ENCODE measurements around the gene ATAT1.
A peak's percentile ranks its signal among the peaks of the same experiment; 100 is the strongest.

Gene ATAT1

GRCh38 chr6:30626484-30627366 is at the start of gene ATAT1:
Gene ATAT1 (plus strand): TSS chr6:30626874.
- DNase-seq (ENCODE audit: low read depth) = peak; percentile 77

- no peak for DNase-seq (ENCODE audit: low read depth)
Measured at GRCh38 chr6:30578051-30578450, 48.6 kb upstream of the ATAT1 start.

DNA sequence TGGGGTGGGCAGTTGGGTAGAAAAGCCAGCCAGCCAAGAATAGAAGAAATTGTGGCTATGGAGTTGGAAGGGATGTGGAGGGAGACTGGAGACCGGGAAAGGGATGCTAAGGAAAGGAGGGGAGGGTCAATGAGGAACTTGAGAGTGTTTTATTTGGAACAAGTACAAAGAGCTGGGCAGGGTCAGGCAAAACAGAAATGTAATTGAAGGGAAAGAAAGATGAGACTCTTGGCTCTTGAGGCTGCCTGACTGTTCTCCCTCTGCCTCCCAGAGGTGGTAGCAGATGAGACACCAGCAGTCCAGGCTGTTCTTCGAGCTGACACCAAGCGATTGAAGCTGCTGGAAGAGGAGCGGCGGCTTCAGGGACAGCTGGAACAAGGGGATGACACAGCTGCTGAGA is 42.8 kb upstream of the ATAT1 start:
- no peak for DNase-seq (ENCODE audit: low read depth)

GRCh38 chr6:30589754-30590358 is 36.8 kb upstream of the ATAT1 start:
- no peak for DNase-seq (ENCODE audit: low read depth)

DNA sequence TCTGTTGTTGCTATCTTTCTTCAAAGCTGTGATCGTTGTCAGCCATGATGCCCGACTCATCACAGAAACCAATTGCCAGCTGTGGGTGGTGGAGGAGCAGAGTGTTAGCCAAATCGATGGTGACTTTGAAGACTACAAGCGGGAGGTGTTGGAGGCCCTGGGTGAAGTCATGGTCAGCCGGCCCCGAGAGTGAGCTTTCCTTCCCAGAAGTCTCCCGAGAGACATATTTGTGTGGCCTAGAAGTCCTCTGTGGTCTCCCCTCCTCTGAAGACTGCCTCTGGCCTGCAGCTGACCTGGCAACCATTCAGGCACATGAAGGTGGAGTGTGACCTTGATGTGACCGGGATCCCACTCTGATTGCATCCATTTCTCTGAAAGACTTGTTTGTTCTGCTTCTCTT is 36.2 kb upstream of the ATAT1 start:
- DNase-seq (ENCODE audit: low read depth) = no peak

GRCh38 chr6:30591008-30591407 is 35.7 kb upstream of the ATAT1 start:
- no peak for DNase-seq (ENCODE audit: low read depth)

GRCh38 chr6:30592287-30592686 is 34.4 kb upstream of the ATAT1 start:
- no peak for DNase-seq (ENCODE audit: low read depth)

- peak; percentile 62 for DNase-seq (ENCODE audit: low read depth)
Measured at GRCh38 chr6:30597315-30598144, 29.1 kb upstream of the ATAT1 start.

- no peak for DNase-seq (ENCODE audit: low read depth)
Measured at GRCh38 chr6:30598912-30599624, 27.6 kb upstream of the ATAT1 start.

- no peak for DNase-seq (ENCODE audit: low read depth)
Measured at GRCh38 chr6:30599625-30600324, 26.9 kb upstream of the ATAT1 start.

GRCh38 chr6:30600451-30600961 is 26.2 kb upstream of the ATAT1 start:
- no peak for DNase-seq (ENCODE audit: low read depth)

DNA sequence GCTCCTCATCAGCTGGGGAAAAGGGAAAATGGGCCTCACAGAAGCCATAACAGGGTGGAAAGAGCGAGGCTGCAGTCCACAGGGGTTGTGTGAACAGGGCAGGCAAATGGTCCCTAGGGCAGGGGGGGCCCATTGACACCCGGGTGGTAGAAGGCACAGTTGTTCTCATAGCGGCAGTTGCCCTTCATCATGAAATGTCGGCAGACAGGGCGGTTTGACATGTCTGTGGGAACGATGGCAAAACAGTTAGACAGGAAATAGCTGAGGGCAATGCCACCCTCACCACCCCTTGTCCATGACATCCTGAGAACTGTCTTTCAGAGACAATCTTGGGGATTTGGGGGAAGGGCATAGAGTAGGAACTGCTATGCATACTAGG is 25.2 kb upstream of the ATAT1 start:
- no peak for DNase-seq (ENCODE audit: low read depth)

- DNase-seq (ENCODE audit: low read depth) = no peak
Measured at GRCh38 chr6:30601815-30602641, 24.6 kb upstream of the ATAT1 start.

- DNase-seq (ENCODE audit: low read depth) = no peak
Measured at GRCh38 chr6:30603961-30604360, 22.7 kb upstream of the ATAT1 start.

DNA sequence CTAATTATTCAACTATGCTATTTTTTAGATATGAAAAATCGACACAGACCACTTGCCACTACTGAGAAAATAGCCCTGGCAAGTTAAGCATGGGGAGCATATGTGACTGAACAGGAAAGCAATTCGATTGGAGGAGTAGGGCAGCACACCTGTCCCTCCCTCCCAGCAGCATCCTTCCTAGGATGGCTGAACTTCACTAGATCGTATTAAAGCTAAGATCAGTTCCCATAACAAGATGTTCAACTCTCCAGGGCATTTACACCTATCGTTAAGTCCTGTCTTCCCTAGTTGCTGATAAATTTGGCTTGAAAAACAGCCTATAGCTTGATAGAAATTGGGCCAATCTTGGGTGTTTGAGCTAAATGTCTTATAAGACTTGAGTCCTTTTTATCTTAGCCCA is 16.6 kb upstream of the ATAT1 start:
- DNase-seq (ENCODE audit: low read depth) = no peak

DNA sequence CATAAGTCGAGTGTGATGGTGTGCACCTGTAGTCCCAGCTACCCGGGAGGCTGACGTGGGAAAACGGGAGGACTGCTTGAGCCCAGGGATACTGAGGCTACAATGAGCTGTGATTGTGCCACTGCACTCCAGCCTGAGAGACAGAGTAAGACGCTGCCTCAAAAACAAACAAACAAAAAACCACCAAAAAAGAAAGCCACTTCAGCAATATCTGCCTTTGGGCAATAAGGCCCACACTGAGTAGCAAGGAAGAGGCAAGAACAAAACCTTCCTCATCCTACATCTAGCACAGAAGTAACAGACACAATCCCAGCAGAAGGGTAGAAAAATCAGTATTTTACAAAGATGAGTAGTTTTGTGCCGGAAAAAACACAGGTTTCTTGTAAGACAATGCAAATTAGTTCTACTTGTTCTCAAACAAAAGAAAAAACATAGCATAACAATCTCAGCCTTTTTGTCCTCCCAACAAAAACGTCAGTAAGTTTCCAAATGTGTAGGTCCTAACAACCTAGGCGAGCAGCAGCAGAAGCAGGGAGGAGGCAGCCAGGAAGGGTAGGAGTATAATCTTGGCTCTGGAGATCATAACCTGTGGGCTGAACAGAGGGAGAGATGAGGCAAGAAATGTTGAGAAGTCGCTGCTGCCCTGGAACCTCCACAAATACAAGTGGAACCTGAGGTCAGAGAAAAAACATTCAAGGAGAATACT is 15.4 kb upstream of the ATAT1 start:
- no peak for DNase-seq (ENCODE audit: low read depth)

- DNase-seq (ENCODE audit: low read depth) = no peak
Measured at GRCh38 chr6:30611856-30612194, 14.8 kb upstream of the ATAT1 start.

DNA sequence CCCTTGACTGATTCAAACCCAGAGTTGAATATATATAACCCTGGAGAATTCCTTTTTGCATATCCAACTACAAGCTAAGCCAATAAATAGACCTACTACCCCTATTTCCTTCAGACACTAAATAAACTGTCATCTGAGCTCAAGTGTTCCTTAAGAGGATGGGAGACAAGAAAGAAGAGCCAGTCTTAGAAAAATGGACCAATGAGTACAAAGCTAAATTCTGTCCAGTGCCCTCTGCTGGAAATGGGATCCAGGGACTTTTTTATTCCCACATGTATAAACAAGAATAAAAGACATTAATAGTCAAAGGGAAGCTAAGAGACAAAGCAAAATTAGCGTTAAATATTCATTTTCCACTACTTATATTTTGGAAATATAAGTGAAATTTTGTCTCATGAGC is 14.5 kb upstream of the ATAT1 start:
- DNase-seq (ENCODE audit: low read depth) = no peak

DNA sequence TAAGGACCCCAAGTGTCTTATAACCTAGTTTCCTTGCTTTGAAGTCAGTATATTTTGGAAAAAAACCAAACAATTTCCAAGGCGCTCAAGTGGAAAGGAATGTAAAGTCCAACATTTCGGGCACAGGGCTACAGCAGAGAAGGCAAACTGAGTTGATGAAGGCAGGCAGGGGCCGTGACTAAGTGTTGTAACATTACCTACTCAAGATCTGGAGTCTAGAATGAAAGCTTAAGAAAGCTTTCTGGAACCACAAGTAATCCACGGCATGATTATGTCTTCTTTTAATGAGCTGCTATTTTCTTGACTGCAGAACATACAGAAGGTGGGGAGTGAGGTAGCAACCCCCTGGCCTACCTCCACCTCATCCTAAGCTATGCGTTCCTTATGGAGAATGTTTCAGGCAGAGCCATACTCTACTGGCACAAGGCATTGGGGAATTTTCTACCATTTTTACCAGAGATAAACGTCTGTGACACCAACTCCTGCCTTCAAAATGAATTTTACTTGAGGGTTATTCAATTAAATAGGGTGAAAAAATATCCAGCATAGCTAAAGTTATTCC is 13.9 kb upstream of the ATAT1 start:
- DNase-seq (ENCODE audit: low read depth) = no peak
